ENCODE measurements around the gene CYSRT1.

The CYSRT1 gene

GRCh38 chr9:137264067-137264466 is 39.1 kb downstream of the CYSRT1 start:
- Mint-ChIP-seq H3K9me3 (no peaks in the 10 kb centered on the region), H3K27me3 (ENCODE audit: low read depth) (no peaks in the 10 kb centered on the region), H3K27ac (no peak overlapping the region), H3K4me1 (peaks cover 6% of the 10 kb centered on the region), H3K36me3 (ENCODE audit: low read depth) (peaks cover 19% of the 10 kb centered on the region), H3K4me3 (no peak overlapping the region)
- no peak for TF ChIP-seq CTCF (IDR thresholded peaks at IDR 0.05; ENCODE audit: unreplicated experiment in 3 of 3)

GRCh38 chr9:137265496-137266161 is 40.7 kb downstream of the CYSRT1 start:
- no peaks in the 10 kb centered on the region for H3K27me3 Mint-ChIP-seq (ENCODE audit: low read depth)
- no peak overlapping the region for H3K27ac Mint-ChIP-seq
- peaks cover 25% of the 10 kb centered on the region for H3K36me3 Mint-ChIP-seq (ENCODE audit: low read depth)
- peaks cover 6% of the 10 kb centered on the region for H3K4me1 Mint-ChIP-seq
- no peak overlapping the region for H3K4me3 Mint-ChIP-seq
- no peaks in the 10 kb centered on the region for H3K9me3 Mint-ChIP-seq
- no peak for TF ChIP-seq CTCF (IDR thresholded peaks at IDR 0.05; ENCODE audit: unreplicated experiment in 3 of 3)

GRCh38 chr9:137266162-137266527 is 41.2 kb downstream of the CYSRT1 start:
- no peak overlapping the region for H3K27ac Mint-ChIP-seq
- H3K36me3 Mint-ChIP-seq (ENCODE audit: low read depth) = peaks cover 25% of the 10 kb centered on the region
- H3K4me1 Mint-ChIP-seq = peaks cover 6% of the 10 kb centered on the region
- no peaks in the 10 kb centered on the region for H3K9me3 Mint-ChIP-seq
- no peaks in the 10 kb centered on the region for H3K27me3 Mint-ChIP-seq (ENCODE audit: low read depth)
- TF ChIP-seq CTCF (IDR thresholded peaks at IDR 0.05; ENCODE audit: unreplicated experiment in 3 of 3) = no peak
- H3K4me3 Mint-ChIP-seq = no peak overlapping the region

GRCh38 chr9:137266585-137267453 is 41.8 kb downstream of the CYSRT1 start:
- Mint-ChIP-seq H3K27ac (no peak overlapping the region), H3K27me3 (ENCODE audit: low read depth) (no peaks in the 10 kb centered on the region), H3K36me3 (ENCODE audit: low read depth) (peaks cover 20% of the 10 kb centered on the region), H3K4me1 (peaks cover 2% of the 10 kb centered on the region), H3K9me3 (no peaks in the 10 kb centered on the region), H3K4me3 (no peak overlapping the region)
- TF ChIP-seq CTCF (IDR thresholded peaks at IDR 0.05; ENCODE audit: unreplicated experiment in 3 of 3) = no peak

- no peaks in the 10 kb centered on the region for H3K27me3 Mint-ChIP-seq (ENCODE audit: low read depth)
- H3K4me1 Mint-ChIP-seq = no peaks in the 10 kb centered on the region
These were observed 43.0 kb downstream of the CYSRT1 start for GRCh38 chr9:137267933-137268355.

More at GRCh38 chr9:137267933-137268355, 43.0 kb downstream of the CYSRT1 start:
- Mint-ChIP-seq H3K36me3 (ENCODE audit: low read depth) (peaks cover 18% of the 10 kb centered on the region), H3K27ac (no peak overlapping the region), H3K4me3 (no peak overlapping the region), H3K9me3 (no peaks in the 10 kb centered on the region)
- TF ChIP-seq CTCF (IDR thresholded peaks at IDR 0.05; ENCODE audit: unreplicated experiment in 3 of 3) = no peak
